Cerebellar cortex (tissue), 1 donor: ENCODE data around the gene SDC4.

Source experiments
- DNase-seq: peaks from one replicate; pipeline ENCODE4 v3.0.0-alpha.2; 2015; ENCODE audit warnings: low spot score

SDC4 gene

DNA sequence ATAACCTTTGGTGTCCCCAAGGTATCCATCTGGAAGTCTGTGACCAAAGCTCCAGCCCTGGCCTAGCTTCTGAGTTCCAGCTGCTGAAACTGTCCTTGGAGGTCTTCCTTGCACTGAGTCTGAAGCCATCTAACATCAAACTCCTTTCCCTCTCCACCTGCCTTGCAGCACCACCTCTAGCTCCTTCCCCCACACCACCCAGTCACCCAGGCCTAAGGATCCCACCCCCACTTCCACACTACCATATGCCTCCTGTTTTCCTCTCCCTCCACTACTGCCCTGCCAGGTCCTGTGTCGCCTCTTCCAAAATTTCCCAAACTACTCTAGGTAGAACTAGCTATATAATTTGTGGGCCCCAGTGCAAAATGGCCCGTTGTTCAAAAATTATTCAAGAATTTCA is 29.3 kb downstream of the SDC4 start:
- DNase-seq, result no peak

- no peak for DNase-seq
These were observed 29.8 kb downstream of the SDC4 start for GRCh38 chr20:45318386-45318939.

DNA sequence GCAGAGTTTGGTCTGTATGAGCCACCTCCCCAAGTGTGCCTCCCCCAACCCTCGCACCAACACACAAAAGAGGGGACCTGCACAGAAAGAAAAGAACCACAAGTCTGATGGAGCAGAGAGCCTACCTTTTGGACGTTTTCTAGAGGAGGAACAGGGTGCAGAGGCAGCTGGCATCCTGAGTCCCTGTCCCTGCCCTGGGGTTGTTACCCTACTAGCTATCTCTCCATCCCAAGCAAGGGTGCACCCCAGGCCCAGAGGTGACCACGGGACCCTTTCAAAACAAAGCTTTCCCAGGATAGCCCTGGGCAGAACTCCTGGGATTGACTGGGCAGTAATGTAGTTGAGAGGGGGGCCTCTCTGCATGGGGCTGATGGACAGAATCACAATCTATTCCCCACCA is 30.4 kb downstream of the SDC4 start:
- DNase-seq, result no peak

- DNase-seq, result no peak
These were observed 31.8 kb downstream of the SDC4 start for GRCh38 chr20:45316150-45317080.

- no peak for DNase-seq
These were observed 32.6 kb downstream of the SDC4 start for GRCh38 chr20:45315672-45316071.

DNA sequence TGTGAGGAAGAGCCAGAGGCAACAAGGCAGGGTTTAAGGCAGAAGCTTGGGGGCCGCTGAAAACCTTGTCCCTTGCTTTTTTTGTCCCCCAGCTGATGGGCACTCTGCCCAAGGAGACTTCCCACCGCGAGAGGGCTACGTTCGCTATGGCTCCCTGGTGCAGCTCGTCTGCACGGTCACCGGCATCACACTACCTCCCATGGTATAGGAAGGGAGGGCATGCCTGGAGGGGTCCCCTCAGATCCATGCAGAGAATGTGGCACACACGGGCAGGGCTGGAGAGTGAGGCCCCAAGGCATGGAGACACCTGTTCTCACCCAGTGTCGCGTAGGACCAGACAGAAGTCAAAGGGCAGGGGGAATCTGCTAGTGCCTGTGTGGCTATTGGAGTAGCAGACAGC is 34.3 kb downstream of the SDC4 start:
- no peak for DNase-seq

GRCh38 chr20:45313065-45313695 is 35.0 kb downstream of the SDC4 start:
- no peak for DNase-seq

GRCh38 chr20:45312241-45312640 is 36.0 kb downstream of the SDC4 start:
- no peak for DNase-seq

DNA sequence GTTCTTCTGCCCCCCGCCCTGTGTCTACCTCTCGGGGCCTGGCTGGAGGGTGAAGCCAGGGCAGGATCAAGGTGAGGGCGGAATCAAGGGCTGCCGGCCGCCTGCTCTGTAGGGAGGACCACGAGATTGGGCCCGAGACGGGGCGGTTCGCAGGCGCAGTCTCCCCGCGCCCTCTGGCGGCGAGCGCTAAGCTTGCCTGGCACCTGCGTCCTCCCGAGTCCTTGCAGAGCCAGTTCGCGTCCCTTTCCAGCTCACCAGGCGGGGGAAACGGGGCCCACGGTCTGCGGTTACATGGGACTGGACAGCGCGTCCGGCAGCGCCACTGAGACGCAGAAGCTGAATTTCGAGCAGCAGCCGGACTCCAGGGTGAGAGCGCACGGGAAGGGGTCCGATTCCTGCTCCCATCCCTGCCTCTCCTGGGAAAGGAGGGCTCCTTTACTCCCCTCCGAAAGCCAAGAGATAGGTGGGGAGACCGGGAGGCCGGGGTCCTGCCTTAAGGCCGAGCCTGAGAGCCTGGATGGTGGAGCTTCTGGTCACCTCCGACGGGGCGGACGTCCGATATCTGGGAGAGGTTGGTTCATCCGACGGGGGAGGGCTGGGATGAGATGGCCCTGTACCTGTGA is 36.5 kb downstream of the SDC4 start:
- DNase-seq, result peak; percentile 28

DNA sequence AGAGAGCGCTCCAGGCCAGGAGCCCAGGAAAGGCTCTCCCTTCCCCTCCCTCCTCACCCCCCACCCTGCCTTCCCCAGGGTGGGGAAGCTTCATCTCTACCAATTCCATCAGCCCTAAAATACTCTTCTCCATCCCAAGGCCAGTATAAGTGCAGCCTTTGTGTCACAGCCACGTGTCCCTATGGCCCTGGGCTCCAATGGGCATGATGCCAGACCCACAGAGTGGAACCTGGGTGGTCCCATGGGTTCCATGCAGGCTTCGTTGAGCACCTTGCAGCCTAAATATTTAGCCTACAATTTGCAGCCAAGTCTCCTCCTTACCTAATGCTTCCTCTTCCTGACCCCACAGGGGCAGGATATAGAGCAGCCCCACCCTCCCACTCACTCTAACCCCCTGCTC is 39.1 kb downstream of the SDC4 start:
- DNase-seq, result no peak

DNA sequence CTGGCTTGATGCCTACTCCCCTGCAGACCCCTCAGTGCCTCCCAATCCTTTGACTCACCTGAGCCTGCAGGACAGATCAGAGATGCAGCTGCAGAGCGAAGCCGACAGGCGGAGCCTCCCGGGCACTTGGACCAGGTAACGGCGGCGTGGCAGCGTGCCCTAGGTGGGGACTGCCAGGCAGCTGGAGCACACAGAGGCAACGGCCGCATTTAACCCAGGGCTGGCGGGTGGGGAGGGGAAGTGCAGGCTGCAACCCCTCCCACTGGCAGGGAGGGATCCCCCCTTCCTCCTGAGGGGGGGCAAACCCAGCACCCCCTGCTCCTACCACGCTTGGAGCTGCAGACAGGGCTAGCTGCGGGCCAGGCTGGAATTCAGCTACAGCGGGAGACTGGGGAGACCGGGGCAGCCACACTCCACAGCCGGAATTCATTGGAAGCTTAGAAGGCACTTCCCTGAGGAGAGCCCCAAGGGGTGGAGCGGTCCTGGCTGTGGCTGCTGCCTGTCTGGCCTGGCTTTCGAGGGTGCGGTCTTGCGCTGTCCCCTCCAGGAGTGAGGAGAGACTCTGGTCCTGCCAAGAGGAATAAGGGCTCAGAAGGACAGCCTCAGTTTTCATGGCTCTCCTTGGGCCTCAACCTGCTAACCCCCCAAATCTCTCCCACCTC is 40.0 kb downstream of the SDC4 start, which contains the start of gene MATN4:
MATN4 (minus strand) TSS at position 183 of the 662 bp plus-strand sequence. CDS start 2,717 bp downstream, outside the sequence.
- DNase-seq, result no peak

GRCh38 chr20:45307076-45307640 is 41.1 kb downstream of the SDC4 start:
- no peak for DNase-seq

- DNase-seq, result no peak
These were observed 41.7 kb downstream of the SDC4 start, which contains the start of gene RBPJL for GRCh38 chr20:45306431-45306982. Gene RBPJL (plus strand): TSS chr20:45306840. CDS start chr20:45306923, 83 bp downstream.

DNA sequence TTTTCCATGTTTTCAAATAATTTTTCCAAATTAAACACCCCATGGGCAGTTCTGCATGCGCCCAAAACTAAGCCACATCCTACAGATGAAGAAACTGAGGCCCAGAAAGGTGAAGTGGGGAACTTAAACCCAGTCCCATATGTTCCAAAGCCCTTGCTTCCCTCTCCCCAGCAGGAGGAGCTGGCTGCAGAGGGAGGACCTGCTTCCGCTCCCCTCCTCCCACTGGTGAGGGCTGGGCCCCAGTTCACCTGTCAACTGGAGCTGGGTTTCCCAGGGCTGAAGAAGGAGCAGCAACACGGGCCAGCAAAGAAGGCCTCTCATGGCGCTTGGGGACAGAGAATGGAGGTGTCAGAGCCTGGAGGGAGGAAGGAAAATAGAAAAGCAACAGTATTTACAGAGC is 43.0 kb downstream of the SDC4 start:
- DNase-seq, result no peak

DNA sequence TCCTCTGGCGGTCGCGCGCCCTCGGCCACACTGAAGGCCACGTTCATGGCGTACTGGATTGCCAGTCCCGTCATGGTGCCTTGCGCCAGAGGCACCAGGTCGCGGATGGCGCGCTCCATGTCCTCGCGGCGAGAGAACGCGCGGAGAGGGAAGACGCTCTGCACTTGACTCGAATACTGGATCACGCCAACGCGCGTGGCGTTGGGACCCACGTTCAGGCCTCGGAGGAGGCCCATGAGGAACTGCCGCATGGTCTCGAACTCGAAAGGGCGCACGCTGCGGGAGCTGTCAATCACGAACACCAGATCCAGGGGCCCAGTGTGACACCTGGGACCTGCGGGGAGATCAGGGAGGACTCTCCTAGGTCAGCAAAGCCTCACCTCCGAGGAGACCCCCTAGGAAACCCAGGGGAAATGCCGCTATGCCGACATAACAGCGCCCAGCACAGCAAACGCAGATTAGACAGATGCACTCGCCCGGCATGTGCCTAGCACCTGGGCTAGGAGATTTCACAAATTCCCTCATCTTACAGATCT is 43.7 kb downstream of the SDC4 start:
- no peak for DNase-seq

GRCh38 chr20:45303586-45304463 is 44.4 kb downstream of the SDC4 start:
- no peak for DNase-seq

DNA sequence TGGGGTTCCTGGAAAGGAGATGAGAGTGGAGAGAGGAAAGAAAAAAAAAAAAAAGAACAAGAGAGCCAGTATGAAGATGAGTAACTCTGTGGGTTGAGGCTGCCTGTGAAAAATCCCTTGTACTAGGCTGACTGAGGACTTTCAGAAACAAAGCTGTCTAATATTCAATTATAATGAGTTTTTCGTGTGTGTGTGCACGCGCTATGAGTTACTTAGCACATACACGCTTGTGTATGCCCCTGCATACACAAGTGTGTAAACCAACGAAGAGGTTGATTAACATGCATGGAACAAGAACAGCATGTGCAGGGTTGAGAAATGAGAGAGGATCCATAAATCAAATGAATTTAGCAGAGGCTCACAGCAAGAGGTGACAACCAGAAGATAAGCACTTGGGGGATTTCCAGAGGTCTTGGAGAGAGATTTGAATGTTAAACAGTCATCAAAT is 46.4 kb downstream of the SDC4 start:
- no peak for DNase-seq

DNA sequence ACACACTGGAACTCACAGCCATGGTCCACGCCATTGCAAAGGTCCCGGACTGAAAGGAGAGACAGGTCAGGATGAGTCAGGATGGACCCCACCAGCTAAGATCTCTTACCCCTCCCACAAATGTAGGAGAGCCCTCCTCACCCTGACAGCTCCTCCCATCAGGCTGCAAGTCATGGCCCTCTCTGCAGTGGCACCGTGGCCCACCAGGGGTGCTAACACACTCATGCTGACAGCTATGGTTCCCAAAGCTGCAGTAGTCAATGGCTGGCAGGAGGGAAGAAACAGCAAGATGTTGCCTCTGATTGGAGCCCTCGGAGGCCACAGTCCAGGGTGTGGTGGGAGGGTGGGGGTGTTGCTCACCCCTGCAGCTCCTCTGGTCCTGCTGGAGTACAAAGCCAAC is 47.3 kb downstream of the SDC4 start:
- peak; percentile 12 for DNase-seq

GRCh38 chr20:45299786-45300185 is 48.4 kb downstream of the SDC4 start:
- DNase-seq, result no peak
